MCF 10A (cell line): Measurements from ENCODE around the gene DNMT1. TPM values are rescaled to one million over a fixed set of nuclear protein-coding genes. Genes with fewer than 3 reads are reported as not detected.

ENCODE experiments used
- microRNA-seq: library from miRNA; unstranded; fragments of <30 nt; microRNA quantifications from one replicate; pipeline ENCODE4 v1.2.0, GENCODE V29; 2022
- total RNA-seq: library from RNA; stranded (reverse); gene quantifications from 2 replicates; pipeline ENCODE4 v1.2.3, GENCODE V29; 2022

The DNMT1 gene
- total RNA-seq, 1 experiment from 2014 or later, result 76.4 TPM

Small RNA genes within 50 kb of the gene (microRNA-seq; reads per million reads assigned to microRNA genes)
- not detected for gene MIR4322

Other genes with a start within 250 kb of the DNMT1 start
- 0.98 and 1.5 TPM in 2 replicates for gene COL5A3, start 184.4 kb downstream of the DNMT1 start, total RNA-seq
- gene RDH8, start 181.5 kb downstream of the DNMT1 start, total RNA-seq, result not detected in 2 replicates
- 11.9 and 17.6 TPM in 2 replicates for gene SHFL, start 108.6 kb downstream of the DNMT1 start, total RNA-seq
- gene ANGPTL6, start 92.3 kb downstream of the DNMT1 start, total RNA-seq, result 0.44 TPM in 1 of 2 replicates, not detected in the other
- 95.0 and 123 TPM in 2 replicates for gene PPAN, start 88.6 kb downstream of the DNMT1 start, total RNA-seq
- 36.1 and 43.1 TPM in 2 replicates for gene P2RY11, start 83.3 kb downstream of the DNMT1 start, total RNA-seq
- 224 and 249 TPM in 2 replicates for gene EIF3G, start 75.1 kb downstream of the DNMT1 start, total RNA-seq
- gene S1PR2, start 36.4 kb upstream of the DNMT1 start, total RNA-seq, result 0.64 and 0.89 TPM in 2 replicates
- 99.1 and 120 TPM in 2 replicates for gene MRPL4, start 57.3 kb upstream of the DNMT1 start, total RNA-seq
- 3.3 and 4.6 TPM in 2 replicates for gene ICAM1, start 76.2 kb upstream of the DNMT1 start, total RNA-seq
- gene ICAM4, start 92.0 kb upstream of the DNMT1 start, total RNA-seq, result not detected in 2 replicates
- gene ICAM5, start 95.0 kb upstream of the DNMT1 start, total RNA-seq, result 4.7 and 7.7 TPM in 2 replicates
- 3.8 and 4.9 TPM in 2 replicates for gene ZGLP1, start 114.9 kb upstream of the DNMT1 start, total RNA-seq
- 30.2 and 30.3 TPM in 2 replicates for gene FDX2, start 121.1 kb upstream of the DNMT1 start, total RNA-seq
- 31.5 and 36.1 TPM in 2 replicates for gene RAVER1, start 138.6 kb upstream of the DNMT1 start, total RNA-seq
- 7.6 and 7.9 TPM in 2 replicates for gene ICAM3, start 144.7 kb upstream of the DNMT1 start, total RNA-seq
- 75.0 and 83.7 TPM in 2 replicates for gene TYK2, start 185.6 kb upstream of the DNMT1 start, total RNA-seq
- gene CDC37, start 208.6 kb upstream of the DNMT1 start, total RNA-seq, result 164 and 188 TPM in 2 replicates
- gene PDE4A, start 225.6 kb upstream of the DNMT1 start, total RNA-seq, result 0.42 and 0.49 TPM in 2 replicates